HepG2 (cell line): Measurements from ENCODE around the gene TP53TG5. TPM values are rescaled to one million over a fixed set of nuclear protein-coding genes. Genes with fewer than 3 reads are reported as not detected.

Experiments
- ATF7 ChIP-seq, 2 experiments: fragments of 450-650 bp in 1 of 2; sonication (generic) in 1 of 2; formaldehyde crosslinking in 1 of 2; IDR thresholded peaks; 2 replicates each; pipeline versions ENCODE4 v1.4.0 to v1.6.1; 2016 to 2020; ENCODE audit warnings: antibody characterized with exemption in 1 of 2, mild to moderate bottlenecking in 1 of 2, missing genetic modification reagents in 1 of 2
- FLYWCH1 ChIP-seq: sonication (generic); formaldehyde crosslinking; IDR thresholded peaks from 2 replicates; pipeline ENCODE4 v1.8.1; 2023; ENCODE audit warnings: mild to moderate bottlenecking, missing genetic modification reagents
- FOXP1 ChIP-seq, 2 experiments: fragments of 450-650 bp in 1 of 2; IDR thresholded peaks; 2 replicates each; pipeline ENCODE4 v1.6.1; 2017 to 2018; ENCODE audit warnings: antibody characterized with exemption in 1 of 2
- GTF2F1 ChIP-seq: fragments of 150-350 bp; IDR thresholded peaks from 2 replicates; pipeline ENCODE4 v1.6.1; 2014; ENCODE audit warnings: low read length
- IRF2 ChIP-seq: IDR thresholded peaks from 2 replicates; pipeline ENCODE4 v1.6.1; 2018; ENCODE audit warnings: missing genetic modification reagents, missing compliant biosample characterization
- MTF2 ChIP-seq: sonication (generic); formaldehyde crosslinking; IDR thresholded peaks from 2 replicates; pipeline ENCODE4 v1.5.0; 2020; ENCODE audit warnings: missing genetic modification reagents, borderline replicate concordance
- POGZ ChIP-seq: sonication (generic); formaldehyde crosslinking; IDR thresholded peaks from 2 replicates; pipeline ENCODE4 v1.4.0; 2020; ENCODE audit warnings: mild to moderate bottlenecking, missing genetic modification reagents
- TEAD2 ChIP-seq: sonication (generic); formaldehyde crosslinking; IDR thresholded peaks from 2 replicates; pipeline ENCODE4 v1.9.0; 2021; ENCODE audit warnings: missing genetic modification reagents
- TP53 ChIP-seq: sonication (generic); formaldehyde crosslinking; conservative IDR thresholded peaks from 2 replicates; pipeline ENCODE4 v1.4.0; 2020; ENCODE audit warnings: missing genetic modification reagents
- ZNF230 ChIP-seq: sonication (generic); formaldehyde crosslinking; IDR thresholded peaks from 2 replicates; pipeline ENCODE4 v1.4.0; 2020; ENCODE audit warnings: mild to moderate bottlenecking, missing genetic modification reagents
- ZNF24 ChIP-seq: fragments of 450-650 bp; IDR thresholded peaks from 2 replicates; pipeline ENCODE4 v1.6.1; 2017; ENCODE audit warnings: antibody characterized with exemption, mild to moderate bottlenecking
- ZNF260 ChIP-seq: sonication (generic); formaldehyde crosslinking; IDR thresholded peaks from 2 replicates; pipeline ENCODE4 v1.4.0; 2020; ENCODE audit warnings: missing genetic modification reagents, low read depth, mild to moderate bottlenecking, borderline replicate concordance
- ZNF496 ChIP-seq: sonication (generic); formaldehyde crosslinking; IDR thresholded peaks from 2 replicates; pipeline ENCODE4 v1.8.1; 2023; ENCODE audit warnings: mild to moderate bottlenecking, moderate library complexity, missing genetic modification reagents; ENCODE audit not compliant: insufficient replicate concordance
- polyA plus RNA-seq, 8 experiments: library from polyadenylated mRNA; depleted of rRNA in 3 of 8; stranded (reverse) in 7 of 8; unstranded in 1 of 8; fragments of >200 nt; fragmentation: Illumina TruSeq in 4 of 8; extraction: Trizol in 4 of 8; gene quantifications; 2 replicates each; pipeline versions ENCODE4 v1.2.1 to v1.2.3, GENCODE V29; 2011 to 2016; ENCODE audit warnings: low read depth in 4 of 8, missing spikeins in 1 of 8, mixed read lengths in 1 of 8; ENCODE audit not compliant: insufficient read depth in 1 of 8
- total RNA-seq, 5 experiments: library from RNA; depleted of rRNA; stranded (reverse); fragments of >200 nt; fragmentation: Illumina TruSeq; extraction: Trizol; gene quantifications; 2 replicates each; pipeline ENCODE4 v1.2.3, GENCODE V29; 2016; ENCODE audit warnings: low read depth in 1 of 5
- TF ChIP-seq, protein P1 (sequence below): IDR thresholded peaks from 2 replicates; pipeline ENCODE4 v1.6.1; 2016; ENCODE audit warnings: low read depth
- TF ChIP-seq, protein P2 (sequence below): sonication (generic); formaldehyde crosslinking; IDR thresholded peaks from 2 replicates; pipeline ENCODE4 v1.5.1; 2020; ENCODE audit warnings: missing genetic modification reagents, mild to moderate bottlenecking, borderline replicate concordance
- TF ChIP-seq, protein P3 (sequence below): sonication (generic); formaldehyde crosslinking; IDR thresholded peaks from 2 replicates; pipeline ENCODE4 v1.5.1; 2020; ENCODE audit warnings: missing genetic modification reagents, mild to moderate bottlenecking, borderline replicate concordance

Gene TP53TG5
- total and polyA plus RNA-seq, 2 of the 13 experiments (the other 11 are each of a cell fraction or from before 2014, with no cell fraction given) = 0.11 TPM; not detected in 1

DNA sequence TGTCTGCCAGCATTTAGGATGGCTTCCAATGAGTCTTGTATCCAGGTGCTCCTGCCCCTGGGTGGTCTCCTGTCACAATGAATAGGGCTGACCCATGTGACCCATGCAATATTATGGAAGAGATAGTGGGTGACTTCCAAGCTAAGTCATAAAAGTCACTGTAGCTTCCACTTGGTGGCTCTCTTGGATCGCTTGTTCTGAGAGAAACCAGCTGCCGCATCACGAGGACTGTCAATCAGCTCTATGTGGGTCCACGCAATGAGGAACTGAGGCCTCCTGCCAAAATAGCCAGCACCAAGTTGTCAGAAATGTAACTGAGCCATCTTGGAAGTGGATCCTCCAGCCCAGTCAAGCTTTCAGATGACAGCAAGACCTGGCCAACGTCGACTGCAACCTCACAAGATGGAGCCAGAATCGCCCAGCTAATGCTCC, 55.2 kb downstream of the TP53TG5 start (continued):
- TF ChIP-seq, protein P1, sequence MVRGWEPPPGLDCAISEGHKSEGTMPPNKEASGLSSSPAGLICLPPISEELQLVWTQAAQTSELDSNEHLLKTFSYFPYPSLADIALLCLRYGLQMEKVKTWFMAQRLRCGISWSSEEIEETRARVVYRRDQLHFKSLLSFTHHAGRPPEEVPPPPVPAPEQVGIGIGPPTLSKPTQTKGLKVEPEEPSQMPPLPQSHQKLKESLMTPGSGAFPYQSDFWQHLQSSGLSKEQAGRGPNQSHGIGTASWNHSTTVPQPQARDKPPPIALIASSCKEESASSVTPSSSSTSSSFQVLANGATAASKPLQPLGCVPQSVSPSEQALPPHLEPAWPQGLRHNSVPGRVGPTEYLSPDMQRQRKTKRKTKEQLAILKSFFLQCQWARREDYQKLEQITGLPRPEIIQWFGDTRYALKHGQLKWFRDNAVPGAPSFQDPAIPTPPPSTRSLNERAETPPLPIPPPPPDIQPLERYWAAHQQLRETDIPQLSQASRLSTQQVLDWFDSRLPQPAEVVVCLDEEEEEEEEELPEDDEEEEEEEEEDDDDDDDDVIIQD (CRISPR knock-in tag) = 0 out of 2 replicates have a peak, but pooled peaks have one; percentile 13
- TF ChIP-seq, protein P2, sequence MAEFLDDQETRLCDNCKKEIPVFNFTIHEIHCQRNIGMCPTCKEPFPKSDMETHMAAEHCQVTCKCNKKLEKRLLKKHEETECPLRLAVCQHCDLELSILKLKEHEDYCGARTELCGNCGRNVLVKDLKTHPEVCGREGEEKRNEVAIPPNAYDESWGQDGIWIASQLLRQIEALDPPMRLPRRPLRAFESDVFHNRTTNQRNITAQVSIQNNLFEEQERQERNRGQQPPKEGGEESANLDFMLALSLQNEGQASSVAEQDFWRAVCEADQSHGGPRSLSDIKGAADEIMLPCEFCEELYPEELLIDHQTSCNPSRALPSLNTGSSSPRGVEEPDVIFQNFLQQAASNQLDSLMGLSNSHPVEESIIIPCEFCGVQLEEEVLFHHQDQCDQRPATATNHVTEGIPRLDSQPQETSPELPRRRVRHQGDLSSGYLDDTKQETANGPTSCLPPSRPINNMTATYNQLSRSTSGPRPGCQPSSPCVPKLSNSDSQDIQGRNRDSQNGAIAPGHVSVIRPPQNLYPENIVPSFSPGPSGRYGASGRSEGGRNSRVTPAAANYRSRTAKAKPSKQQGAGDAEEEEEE (CRISPR knock-in tag) = no peak
- TF ChIP-seq GTF2F1 (no peak), ZNF24 (no peak), FLYWCH1 (CRISPR knock-in tag) (no peak), ZNF496 (CRISPR knock-in tag) (no peak), POGZ (CRISPR knock-in tag) (no peak), ZNF230 (no peak), IRF2 (CRISPR knock-in tag) (peak; percentile 78; the same call in 1 of the 2 replicates), ATF7 (IDR thresholded peaks at IDR 0.05) (no peak), ATF7 (CRISPR knock-in tag; IDR thresholded peaks at IDR 0.05) (no peak), TP53 (CRISPR knock-in tag) (no peak), MTF2 (CRISPR knock-in tag) (no peak), TEAD2 (no peak), FOXP1 (IDR thresholded peaks at IDR 0.05) (no peak), FOXP1 (CRISPR knock-in tag; IDR thresholded peaks at IDR 0.05) (no peak), ZNF260 (CRISPR knock-in tag) (no peak)
- TF ChIP-seq, protein P3, sequence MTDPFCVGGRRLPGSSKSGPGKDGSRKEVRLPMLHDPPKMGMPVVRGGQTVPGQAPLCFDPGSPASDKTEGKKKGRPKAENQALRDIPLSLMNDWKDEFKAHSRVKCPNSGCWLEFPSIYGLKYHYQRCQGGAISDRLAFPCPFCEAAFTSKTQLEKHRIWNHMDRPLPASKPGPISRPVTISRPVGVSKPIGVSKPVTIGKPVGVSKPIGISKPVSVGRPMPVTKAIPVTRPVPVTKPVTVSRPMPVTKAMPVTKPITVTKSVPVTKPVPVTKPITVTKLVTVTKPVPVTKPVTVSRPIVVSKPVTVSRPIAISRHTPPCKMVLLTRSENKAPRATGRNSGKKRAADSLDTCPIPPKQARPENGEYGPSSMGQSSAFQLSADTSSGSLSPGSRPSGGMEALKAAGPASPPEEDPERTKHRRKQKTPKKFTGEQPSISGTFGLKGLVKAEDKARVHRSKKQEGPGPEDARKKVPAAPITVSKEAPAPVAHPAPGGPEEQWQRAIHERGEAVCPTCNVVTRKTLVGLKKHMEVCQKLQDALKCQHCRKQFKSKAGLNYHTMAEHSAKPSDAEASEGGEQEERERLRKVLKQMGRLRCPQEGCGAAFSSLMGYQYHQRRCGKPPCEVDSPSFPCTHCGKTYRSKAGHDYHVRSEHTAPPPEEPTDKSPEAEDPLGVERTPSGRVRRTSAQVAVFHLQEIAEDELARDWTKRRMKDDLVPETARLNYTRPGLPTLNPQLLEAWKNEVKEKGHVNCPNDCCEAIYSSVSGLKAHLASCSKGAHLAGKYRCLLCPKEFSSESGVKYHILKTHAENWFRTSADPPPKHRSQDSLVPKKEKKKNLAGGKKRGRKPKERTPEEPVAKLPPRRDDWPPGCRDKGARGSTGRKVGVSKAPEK (CRISPR knock-in tag) = no peak
